CD14-positive monocyte (primary cell): ENCODE results near the gene COX6A1. TPM values are rescaled to one million over a fixed set of nuclear protein-coding genes. Genes with fewer than 3 reads are reported as not detected.

Source experiments
- DNase-seq, 3 donors: peaks; one replicate each; pipeline ENCODE4 v3.0.0-alpha.2; 2011 to 2022
- H2AFZ ChIP-seq: 2 replicates; pipeline ENCODE4 v1.6.0; 2012; ENCODE audit warnings: mild to moderate bottlenecking, low read depth, low read length, inconsistent platforms; ENCODE audit not compliant: insufficient read depth, poor library complexity, severe bottlenecking
- H3K27ac ChIP-seq, 2 donors: 1 replicate in 1 of 2; 2 replicates in 1 of 2; pipeline ENCODE4 v1.5.1; 2012 to 2013; ENCODE audit warnings: low read length in 2 of 2, control low read depth in 1 of 2, inconsistent platforms in 1 of 2, low read depth in 1 of 2, mild to moderate bottlenecking in 1 of 2
- H3K27me3 ChIP-seq, 2 donors: one replicate each; pipeline versions ENCODE4 v1.6.0 to v1.6.1; 2011 to 2013; ENCODE audit warnings: low read length in 2 of 2; ENCODE audit not compliant: control insufficient read depth in 2 of 2, insufficient read depth in 2 of 2
- H3K36me3 ChIP-seq, 2 donors: replicated peaks in 1 of 2; 1 replicate in 1 of 2; 2 replicates in 1 of 2; pipeline versions ENCODE4 v1.5.1 to v1.6.1; 2012 to 2013; ENCODE audit warnings: low read length in 2 of 2, control low read depth in 1 of 2, inconsistent platforms in 1 of 2, mild to moderate bottlenecking in 1 of 2; ENCODE audit not compliant: insufficient read depth in 2 of 2, control insufficient read depth in 1 of 2
- H3K4me1 ChIP-seq, 2 donors: 1 replicate in 1 of 2; 2 replicates in 1 of 2; pipeline versions ENCODE4 v1.5.1 to v1.6.1; 2012 to 2013; ENCODE audit warnings: low read length in 2 of 2, control low read depth in 1 of 2, inconsistent platforms in 1 of 2, mild to moderate bottlenecking in 1 of 2, moderate library complexity in 1 of 2; ENCODE audit not compliant: insufficient read depth in 2 of 2, control insufficient read depth in 1 of 2
- H3K4me2 ChIP-seq: replicated peaks from 2 replicates; pipeline ENCODE3; 2012; ENCODE audit warnings: low read length, moderate library complexity, mild to moderate bottlenecking; ENCODE audit not compliant: poor library complexity, severe bottlenecking; ENCODE audit errors: extremely low read depth
- H3K4me3 ChIP-seq, 3 experiments: fragments of 200-600 bp in 1 of 3; sonication (generic) in 1 of 3; replicated peaks in 1 of 3; 1 replicate in 2 of 3; 2 replicates in 1 of 3; pipeline ENCODE4 v1.5.1; 2011 to 2013; ENCODE audit warnings: low read length in 3 of 3, mild to moderate bottlenecking in 3 of 3, control low read depth in 2 of 3, low read depth in 2 of 3, inconsistent platforms in 1 of 3, moderate library complexity in 1 of 3
- H3K79me2 ChIP-seq: 2 replicates; pipeline ENCODE4 v1.6.0; 2012; ENCODE audit warnings: mild to moderate bottlenecking, control low read depth, inconsistent platforms, low read length, moderate library complexity; ENCODE audit not compliant: insufficient read depth
- H3K9ac ChIP-seq: 2 replicates; pipeline ENCODE4 v1.6.0; 2017; ENCODE audit warnings: low read length, mild to moderate bottlenecking; ENCODE audit not compliant: insufficient read depth, poor library complexity, severe bottlenecking
- H3K9me3 ChIP-seq, 2 donors: replicated peaks in 1 of 2; 1 replicate in 1 of 2; 2 replicates in 1 of 2; pipeline versions ENCODE4 v1.5.1 to v1.6.1; 2012 to 2013; ENCODE audit warnings: low read length in 2 of 2, control low read depth in 1 of 2; ENCODE audit not compliant: control insufficient read depth in 1 of 2, insufficient read depth in 1 of 2
- H4K20me1 ChIP-seq: 2 replicates; pipeline ENCODE4 v1.6.0; 2012; ENCODE audit warnings: mild to moderate bottlenecking, low read length, control low read depth, moderate library complexity; ENCODE audit not compliant: insufficient read depth
- H3K27ac Mint-ChIP-seq, 7 donors: one replicate each; pipeline ENCODE4 v1.8.0; 2020; ENCODE audit warnings: mild to moderate bottlenecking in 7 of 7, mixed read lengths in 7 of 7, moderate library complexity in 6 of 7, inconsistent platforms in 2 of 7
- H3K27me3 Mint-ChIP-seq, 3 donors: one replicate each; pipeline ENCODE4 v1.8.0; 2021 to 2022; ENCODE audit warnings: low read depth in 3 of 3, mild to moderate bottlenecking in 3 of 3, mixed read lengths in 3 of 3, moderate library complexity in 3 of 3, inconsistent platforms in 1 of 3
- H3K36me3 Mint-ChIP-seq, 2 donors: one replicate each; pipeline ENCODE4 v1.8.0; 2020; ENCODE audit warnings: mixed read lengths in 2 of 2, inconsistent platforms in 1 of 2, mild to moderate bottlenecking in 1 of 2
- H3K4me1 Mint-ChIP-seq: one replicate; pipeline ENCODE4 v1.8.0; 2020; ENCODE audit warnings: mild to moderate bottlenecking, mixed read lengths
- H3K4me3 Mint-ChIP-seq, 2 donors: one replicate each; pipeline ENCODE4 v1.8.0; 2020; ENCODE audit warnings: mild to moderate bottlenecking in 2 of 2, mixed read lengths in 2 of 2, moderate library complexity in 1 of 2
- H3K9me3 Mint-ChIP-seq, 7 donors: one replicate each; pipeline ENCODE4 v1.8.0; 2020 to 2022; ENCODE audit warnings: mixed read lengths in 7 of 7, mild to moderate bottlenecking in 6 of 7, moderate library complexity in 6 of 7, inconsistent platforms in 2 of 7
- CTCF ChIP-seq: fragments of 200-600 bp; IDR thresholded peaks from one replicate; pipeline ENCODE4 v1.8.0; 2022; ENCODE audit warnings: antibody characterized with exemption, mild to moderate bottlenecking
- WGBS: methylation state at CpG from one replicate; pipeline ENCODE4 v1.1.5; 2013; ENCODE audit warnings: missing lambda C conversion rate; ENCODE audit not compliant: insufficient coverage; 5-methylcytosine and 5-hydroxymethylcytosine counted together
- intact Hi-C, 2 donors: fragments of 100-400 bp; cut with micrococcal nuclease; formaldehyde crosslinking; loops; one replicate each; pipeline versions ENCODE4 v1.15.0 to v1.15.1; 2023
- polyA plus RNA-seq, 3 donors: library from polyadenylated mRNA; depleted of rRNA in 1 of 3; unstranded in 2 of 3; stranded (reverse) in 1 of 3; fragments of 300-500 nt in 2 of 3; fragments of >200 nt in 1 of 3; fragmentation: Illumina TruSeq in 2 of 3; gene quantifications; 1 replicate in 2 of 3; 2 replicates in 1 of 3; pipeline ENCODE4 v1.2.3, GENCODE V29; 2012 to 2021

COX6A1 gene
- polyA plus RNA-seq, 3 donors = 345 to 924 (median 901) TPM

- Histone ChIP-seq H3K9ac (peak within 1 kb of the TSS; percentile 86), H3K27me3 (no peaks in the 10 kb centered on the region), H3K4me2 (peak within 1 kb of the TSS; percentile 97), H3K4me3 (peak within 1 kb of the TSS; percentile 54 to 81 (median 79)), H3K36me3 (peaks cover 22 to 31% of the 10 kb centered on the region in 2 donors), H3K79me2 (peaks cover 58% of the 10 kb centered on the region), H3K27ac (peak within 1 kb of the TSS; percentile 75 to 86), H3K9me3 (no peaks in the 10 kb centered on the region), H4K20me1 (peaks cover 44% of the 10 kb centered on the region), H2AFZ (peak within 1 kb of the TSS; percentile 99), H3K4me1 (peaks cover 16 to 28% of the 10 kb centered on the region in 2 donors)
- H3K27me3 Mint-ChIP-seq = no peaks in the 10 kb centered on the region
- H3K9me3 Mint-ChIP-seq = peaks cover 0 to 2% (median 0%) of the 10 kb centered on the region in 7 donors
- peak; percentile 96 for TF ChIP-seq CTCF
- under 1% methylated on average over 85 of the region's 88 CpGs for WGBS
- intact Hi-C loops = no loop called here
- peak within 1 kb of the TSS; percentile 86 to 97 (median 95) for H3K27ac Mint-ChIP-seq
- peak within 1 kb of the TSS; percentile 95 to 98 for H3K4me3 Mint-ChIP-seq
- peak; percentile 96 to 97 (median 96) for DNase-seq
- H3K36me3 Mint-ChIP-seq = peaks cover 17 to 28% of the 10 kb centered on the region in 2 donors
- H3K4me1 Mint-ChIP-seq = peaks cover 32% of the 10 kb centered on the region
These were observed 31.7 kb downstream of the COX6A1 start, which contains the start of gene SRSF9 for GRCh38 chr12:120469450-120470149. TSS of gene SRSF9 (minus strand) at chr12:120469748. CDS start at chr12:120469609, 139 bp downstream.

GRCh38 chr12:120470150-120470784 is 32.4 kb downstream of the COX6A1 start:
- H3K27me3 Mint-ChIP-seq = no peaks in the 10 kb centered on the region
- peak overlapping the region; percentile 86 for H3K9ac ChIP-seq
- no peak for TF ChIP-seq CTCF

More at GRCh38 chr12:120470150-120470784, 32.4 kb downstream of the COX6A1 start:
- Histone ChIP-seq H3K36me3 (peaks cover 15 to 24% of the 10 kb centered on the region in 2 donors), H3K27ac (peak overlapping the region in 1 of 2 donors; percentile 86), H3K27me3 (no peaks in the 10 kb centered on the region), H3K79me2 (peaks cover 51% of the 10 kb centered on the region), H4K20me1 (peaks cover 38% of the 10 kb centered on the region), H3K9me3 (no peaks in the 10 kb centered on the region), H3K4me1 (peaks cover 16 to 32% of the 10 kb centered on the region in 2 donors), H2AFZ (peak overlapping the region; percentile 99), H3K4me3 (peak overlapping the region; percentile 41 to 81 (median 79)), H3K4me2 (peak overlapping the region; percentile 97)
- peak overlapping the region in 3 of 7 donors; percentile 33 to 86 (median 65) for H3K27ac Mint-ChIP-seq
- H3K4me3 Mint-ChIP-seq = peak overlapping the region; percentile 95 to 98
- peaks cover 0 to 2% (median 0%) of the 10 kb centered on the region in 7 donors for H3K9me3 Mint-ChIP-seq
- peaks cover 10 to 22% of the 10 kb centered on the region in 2 donors for H3K36me3 Mint-ChIP-seq
- 75% methylated on average over 23 of the region's 26 CpGs for WGBS
- no peak for DNase-seq
- H3K4me1 Mint-ChIP-seq = peaks cover 35% of the 10 kb centered on the region
- intact Hi-C loops = no loop called here
